ENCODE data around the gene HAPLN2. TPM values are rescaled to one million over a fixed set of nuclear protein-coding genes. Genes with fewer than 3 reads are reported as not detected.

Gene HAPLN2
- total and polyA plus RNA-seq, 8 donors, result 0.33 to 0.37 TPM; not detected in 6

DNA sequence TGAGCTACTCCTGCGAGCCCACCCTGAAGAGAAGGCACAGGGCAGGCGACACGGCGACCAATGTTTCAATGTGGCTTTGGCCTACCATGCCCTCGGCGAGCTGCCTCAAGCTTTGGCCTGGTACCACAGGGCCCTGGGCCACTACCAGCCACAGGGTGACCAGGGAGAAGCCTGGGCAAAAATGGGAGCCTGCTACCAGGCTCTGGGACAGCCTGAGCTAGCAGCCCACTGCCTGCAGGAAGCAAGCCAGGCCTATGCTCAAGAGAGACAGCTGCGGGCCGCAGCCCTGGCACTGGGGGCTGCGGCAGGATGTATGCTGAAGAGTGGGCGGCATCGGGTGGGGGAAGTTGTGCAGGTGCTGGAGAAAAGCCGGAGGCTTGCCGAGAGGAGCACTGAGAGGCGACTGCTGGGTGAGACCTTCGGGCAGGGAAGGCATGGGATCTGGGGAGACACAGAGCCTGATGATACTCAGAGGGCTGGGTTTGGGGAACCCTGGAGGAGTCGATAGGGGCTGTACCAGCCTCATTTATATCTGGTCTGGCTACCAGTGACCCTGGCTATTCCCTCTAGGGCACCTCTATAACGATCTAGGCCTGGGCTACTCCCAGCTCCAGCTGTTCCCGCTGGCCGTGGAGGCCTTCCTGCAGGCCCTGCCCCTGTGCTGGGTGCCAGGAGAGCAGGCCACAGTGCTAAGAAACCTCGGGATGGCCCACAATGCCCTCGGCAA, 37.4 kb upstream of the HAPLN2 start:
- H3K27ac ChIP-seq, result no peak overlapping the region
- intact Hi-C loops (cut with DNase I; ENCODE audit: low total_unique reads), result no loop called here
- TF ChIP-seq POLR2AphosphoS5 (IDR thresholded peaks at IDR 0.05) (no peak), EP300 (IDR thresholded peaks at IDR 0.05) (no peak), POLR2A (IDR thresholded peaks at IDR 0.05) (no peak)
- TF ChIP-seq, protein P1, sequence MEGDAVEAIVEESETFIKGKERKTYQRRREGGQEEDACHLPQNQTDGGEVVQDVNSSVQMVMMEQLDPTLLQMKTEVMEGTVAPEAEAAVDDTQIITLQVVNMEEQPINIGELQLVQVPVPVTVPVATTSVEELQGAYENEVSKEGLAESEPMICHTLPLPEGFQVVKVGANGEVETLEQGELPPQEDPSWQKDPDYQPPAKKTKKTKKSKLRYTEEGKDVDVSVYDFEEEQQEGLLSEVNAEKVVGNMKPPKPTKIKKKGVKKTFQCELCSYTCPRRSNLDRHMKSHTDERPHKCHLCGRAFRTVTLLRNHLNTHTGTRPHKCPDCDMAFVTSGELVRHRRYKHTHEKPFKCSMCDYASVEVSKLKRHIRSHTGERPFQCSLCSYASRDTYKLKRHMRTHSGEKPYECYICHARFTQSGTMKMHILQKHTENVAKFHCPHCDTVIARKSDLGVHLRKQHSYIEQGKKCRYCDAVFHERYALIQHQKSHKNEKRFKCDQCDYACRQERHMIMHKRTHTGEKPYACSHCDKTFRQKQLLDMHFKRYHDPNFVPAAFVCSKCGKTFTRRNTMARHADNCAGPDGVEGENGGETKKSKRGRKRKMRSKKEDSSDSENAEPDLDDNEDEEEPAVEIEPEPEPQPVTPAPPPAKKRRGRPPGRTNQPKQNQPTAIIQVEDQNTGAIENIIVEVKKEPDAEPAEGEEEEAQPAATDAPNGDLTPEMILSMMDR (IDR thresholded peaks at IDR 0.05), result no peak
- H3K4me1 ChIP-seq, result peaks cover 0 to 9% (median 8%) of the 10 kb centered on the region in 4 donors
- WGBS, 5 donors, result 76 to 85% (median 78%) methylated on average over 14 to 21 of the region's 21 CpGs
- no peak overlapping the region for H3K4me3 ChIP-seq
- no peaks in the 10 kb centered on the region for H3K9me3 ChIP-seq
- H3K27me3 ChIP-seq, result no peaks in the 10 kb centered on the region
- no peak for DNase-seq
- H3K36me3 ChIP-seq, result no peaks in the 10 kb centered on the region

DNA sequence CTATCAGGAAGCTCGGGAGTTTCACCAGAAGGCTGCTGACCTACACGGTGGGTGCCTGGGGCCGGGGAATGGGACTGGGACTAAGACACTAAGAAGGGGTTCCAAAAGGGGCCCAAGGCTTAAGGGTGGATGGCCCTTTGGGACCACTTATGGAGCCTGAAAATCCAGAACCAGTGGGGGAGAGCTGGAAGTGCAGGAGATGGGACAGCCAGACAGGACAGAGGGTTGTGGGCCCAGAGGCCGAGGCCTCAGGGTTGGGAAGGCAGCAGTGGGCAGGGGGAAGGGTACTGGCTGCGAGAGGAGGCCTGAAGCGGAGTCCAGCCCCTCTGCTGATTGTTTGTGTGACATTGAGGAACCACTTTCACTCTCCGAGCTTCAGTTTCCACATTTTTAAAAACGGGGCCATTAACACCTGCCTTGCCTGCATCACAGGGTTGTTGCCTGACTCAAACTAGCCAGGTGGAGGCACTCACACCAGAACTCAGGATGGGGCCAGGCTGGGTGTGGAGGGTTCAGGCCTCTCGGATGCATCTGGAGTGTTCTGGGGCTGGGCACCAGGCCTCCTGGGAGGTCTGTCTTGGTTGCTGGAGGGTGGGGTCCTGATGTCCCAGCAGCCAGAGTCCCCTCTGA, 36.7 kb upstream of the HAPLN2 start:
- Histone ChIP-seq H3K4me3 (no peak overlapping the region), H3K27ac (no peak overlapping the region), H3K36me3 (no peaks in the 10 kb centered on the region), H3K27me3 (no peaks in the 10 kb centered on the region), H3K4me1 (peaks cover 0 to 9% (median 8%) of the 10 kb centered on the region in 4 donors), H3K9me3 (no peaks in the 10 kb centered on the region)
- DNase-seq, result no peak
- no peak for TF ChIP-seq EP300 (IDR thresholded peaks at IDR 0.05)
- no peak for TF ChIP-seq POLR2AphosphoS5 (IDR thresholded peaks at IDR 0.05)
- TF ChIP-seq, protein P1 (IDR thresholded peaks at IDR 0.05), result no peak
- TF ChIP-seq POLR2A (IDR thresholded peaks at IDR 0.05), result no peak
- 65 to 76% (median 73%) methylated on average over 7 to 9 of the region's 9 CpGs for WGBS, 5 donors
- intact Hi-C loops (cut with DNase I; ENCODE audit: low total_unique reads), result no loop called here

DNA sequence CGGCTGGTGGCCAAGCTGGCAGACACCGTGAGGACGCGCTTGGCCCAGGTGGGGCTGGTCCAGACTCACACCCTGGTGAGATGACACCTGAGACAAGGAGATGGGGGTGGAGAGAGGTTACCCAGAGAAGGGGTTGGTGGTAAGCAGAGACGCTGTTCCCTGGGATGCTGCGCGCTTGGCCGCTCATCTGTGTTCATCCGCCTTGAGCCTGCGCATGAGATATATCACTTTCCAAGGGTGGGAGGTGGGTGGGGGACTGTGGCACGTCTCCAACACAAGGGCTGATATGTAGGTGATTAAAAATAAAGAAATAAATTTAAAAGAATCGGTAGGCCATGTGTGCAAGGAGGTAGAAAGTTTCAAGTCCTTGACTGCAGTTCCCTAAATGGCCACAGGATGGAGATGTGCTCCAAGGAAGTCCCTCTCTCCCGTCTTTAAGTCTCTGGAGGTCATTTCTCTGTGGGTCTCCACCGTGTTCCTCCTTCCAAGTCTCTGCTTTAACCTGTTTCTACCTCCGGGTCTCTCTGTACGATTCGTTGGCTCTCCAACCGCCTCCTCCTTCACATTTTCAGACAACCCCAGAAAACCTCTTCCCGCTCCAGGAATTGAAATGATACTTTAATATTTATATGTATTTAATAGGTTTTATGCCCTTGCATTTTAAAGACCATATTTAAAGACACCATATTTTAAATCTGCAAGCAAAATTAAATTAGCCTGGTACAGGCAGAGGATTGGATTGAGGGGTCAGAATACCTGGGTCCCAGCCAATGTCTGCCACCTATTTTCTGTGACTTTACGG, 35.2 kb upstream of the HAPLN2 start:
- H3K9me3 ChIP-seq, result no peaks in the 10 kb centered on the region

More for the DNA sequence above, 35.2 kb upstream of the HAPLN2 start:
- no peaks in the 10 kb centered on the region for H3K27me3 ChIP-seq
- no peak overlapping the region for H3K4me3 ChIP-seq
- peak; percentile 85 to 92 for DNase-seq
- H3K4me1 ChIP-seq, result peaks cover 0 to 9% (median 6%) of the 10 kb centered on the region in 4 donors
- TF ChIP-seq, protein P1 (IDR thresholded peaks at IDR 0.05), result peak in 6 of 7 experiments; percentile 63 to 98 (median 94)
- TF ChIP-seq EP300 (IDR thresholded peaks at IDR 0.05), result no peak
- peak in 1 of 3 donors; percentile 21 for TF ChIP-seq POLR2AphosphoS5 (IDR thresholded peaks at IDR 0.05)
- no peak for TF ChIP-seq POLR2A (IDR thresholded peaks at IDR 0.05)
- H3K36me3 ChIP-seq, result no peaks in the 10 kb centered on the region
- H3K27ac ChIP-seq, result no peak overlapping the region
- intact Hi-C loops (cut with DNase I; ENCODE audit: low total_unique reads), result no loop called here
- WGBS, 5 donors, result 52 to 56% (median 53%) methylated on average over 19 to 20 of the region's 20 CpGs

All from stomach (tissue), 9 donors.